Peyer's patch (tissue), 4 donors: Measurements from ENCODE around the gene MEF2C.

Experiments used
- POLR2A ChIP-seq, 2 donors: fragments of 450-650 bp; IDR thresholded peaks; one replicate each; pipeline ENCODE4 v1.5.1; 2017; ENCODE audit warnings: antibody characterized with exemption in 2 of 2, mild to moderate bottlenecking in 2 of 2, moderate library complexity in 2 of 2
- TF ChIP-seq, protein P1 (sequence below), 6 experiments: fragments of 450-650 bp in 4 of 6; fragments of 200-600 bp in 2 of 6; sonication (generic) in 1 of 6; IDR thresholded peaks; one replicate each; pipeline ENCODE4 v1.5.1; 2017 to 2019; ENCODE audit warnings: antibody characterized with exemption in 6 of 6, mild to moderate bottlenecking in 3 of 6, moderate library complexity in 1 of 6

DNA sequence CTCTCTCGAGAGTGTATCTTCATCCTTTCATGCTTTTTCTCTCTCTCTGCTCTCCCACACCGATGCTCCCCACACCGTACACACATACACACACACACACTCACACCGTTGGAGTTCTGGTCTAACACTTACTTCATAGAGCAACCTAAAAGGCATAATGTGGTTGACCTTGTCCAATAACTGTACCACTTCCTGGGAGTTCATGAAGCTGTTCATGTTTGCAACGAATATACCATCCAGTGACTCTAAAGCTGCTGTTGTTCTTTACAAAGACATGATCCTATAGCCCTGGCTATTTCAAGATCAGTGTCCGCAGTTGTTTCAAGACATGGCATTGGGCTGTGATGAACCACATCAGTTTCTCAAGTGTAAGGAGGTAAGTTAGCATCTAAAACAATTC, 10.0 kb downstream of the MEF2C start:
- TF ChIP-seq, protein P1, sequence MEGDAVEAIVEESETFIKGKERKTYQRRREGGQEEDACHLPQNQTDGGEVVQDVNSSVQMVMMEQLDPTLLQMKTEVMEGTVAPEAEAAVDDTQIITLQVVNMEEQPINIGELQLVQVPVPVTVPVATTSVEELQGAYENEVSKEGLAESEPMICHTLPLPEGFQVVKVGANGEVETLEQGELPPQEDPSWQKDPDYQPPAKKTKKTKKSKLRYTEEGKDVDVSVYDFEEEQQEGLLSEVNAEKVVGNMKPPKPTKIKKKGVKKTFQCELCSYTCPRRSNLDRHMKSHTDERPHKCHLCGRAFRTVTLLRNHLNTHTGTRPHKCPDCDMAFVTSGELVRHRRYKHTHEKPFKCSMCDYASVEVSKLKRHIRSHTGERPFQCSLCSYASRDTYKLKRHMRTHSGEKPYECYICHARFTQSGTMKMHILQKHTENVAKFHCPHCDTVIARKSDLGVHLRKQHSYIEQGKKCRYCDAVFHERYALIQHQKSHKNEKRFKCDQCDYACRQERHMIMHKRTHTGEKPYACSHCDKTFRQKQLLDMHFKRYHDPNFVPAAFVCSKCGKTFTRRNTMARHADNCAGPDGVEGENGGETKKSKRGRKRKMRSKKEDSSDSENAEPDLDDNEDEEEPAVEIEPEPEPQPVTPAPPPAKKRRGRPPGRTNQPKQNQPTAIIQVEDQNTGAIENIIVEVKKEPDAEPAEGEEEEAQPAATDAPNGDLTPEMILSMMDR (IDR thresholded peaks at IDR 0.05) = no peak
- no peak for TF ChIP-seq POLR2A (IDR thresholded peaks at IDR 0.05)
